Measurements from ENCODE around the gene MAN1C1.

GRCh38 chr1:25703671-25704266, 87.2 kb downstream of the MAN1C1 start:
- TF ChIP-seq POLR2AphosphoS5 (IDR thresholded peaks at IDR 0.05): no peak
- no peak for TF ChIP-seq CTCF (IDR thresholded peaks at IDR 0.05; ENCODE audit: poor library complexity, severe bottlenecking)
- TF ChIP-seq EP300 (conservative IDR thresholded peaks at IDR 0.05; ENCODE audit: poor library complexity, severe bottlenecking): no peak
